Thyroid gland (tissue), 4 donors: ENCODE results near the gene TLDC2. TPM values are rescaled to one million over a fixed set of nuclear protein-coding genes. Genes with fewer than 3 reads are reported as not detected.
A peak's percentile ranks its signal among the peaks of the same experiment; 100 is the strongest.

Experiments
- DNase-seq, 2 donors: peaks; one replicate each; pipeline ENCODE4 v3.0.0-alpha.2; 2019
- H3K27ac ChIP-seq, 3 donors: fragments of 200-600 bp; sonication (generic); 1 replicate in 2 of 3; 2 replicates in 1 of 3; pipeline ENCODE4 v1.5.1; 2016 to 2019; ENCODE audit warnings: mild to moderate bottlenecking in 1 of 3, moderate library complexity in 1 of 3
- H3K27me3 ChIP-seq: fragments of 200-600 bp; sonication (generic); one replicate; pipeline ENCODE4 v1.5.1; 2019
- H3K36me3 ChIP-seq, 2 donors: fragments of 200-600 bp; sonication (generic); one replicate each; pipeline ENCODE4 v1.5.1; 2016 to 2019
- H3K4me1 ChIP-seq, 2 donors: fragments of 200-600 bp; sonication (generic); one replicate each; pipeline ENCODE4 v1.5.1; 2017 to 2019
- H3K4me3 ChIP-seq, 3 donors: fragments of 200-600 bp; sonication (generic); replicated peaks in 1 of 3; 1 replicate in 2 of 3; 2 replicates in 1 of 3; pipeline ENCODE4 v1.5.1; 2016; ENCODE audit warnings: mild to moderate bottlenecking in 1 of 3
- H3K9me3 ChIP-seq: fragments of 200-600 bp; sonication (generic); one replicate; pipeline ENCODE4 v1.5.1; 2017
- POLR2A ChIP-seq, 2 donors: fragments of 450-650 bp; IDR thresholded peaks; one replicate each; pipeline ENCODE4 v1.6.1; 2017; ENCODE audit warnings: antibody characterized with exemption in 2 of 2, mild to moderate bottlenecking in 2 of 2, moderate library complexity in 1 of 2
- WGBS, 2 donors: methylation state at CpG; one replicate each; pipeline ENCODE4 v1.1.5; 2017; 5-methylcytosine and 5-hydroxymethylcytosine counted together
- intact Hi-C: fragments of 100-400 bp; cut with DNase I; formaldehyde crosslinking; loops from one replicate; pipeline ENCODE4 v1.15.1; 2023
- total RNA-seq, 4 donors: library from RNA; depleted of rRNA; stranded (reverse); fragments of >200 nt; gene quantifications; one replicate each; pipeline ENCODE4 v1.2.3, GENCODE V29; 2016
- TF ChIP-seq, protein P1 (sequence below), 6 experiments: fragments of 200-600 bp in 3 of 6; fragments of 450-650 bp in 3 of 6; sonication (generic) in 3 of 6; IDR thresholded peaks; one replicate each; pipeline ENCODE4 v1.5.1; 2016 to 2019; ENCODE audit warnings: antibody characterized with exemption in 6 of 6, mild to moderate bottlenecking in 2 of 6, inconsistent platforms in 1 of 6, moderate library complexity in 1 of 6

Gene TLDC2
- total RNA-seq, 4 donors from 2014 or later, result 0.45 to 2.5 (median 1.1) TPM

DNA sequence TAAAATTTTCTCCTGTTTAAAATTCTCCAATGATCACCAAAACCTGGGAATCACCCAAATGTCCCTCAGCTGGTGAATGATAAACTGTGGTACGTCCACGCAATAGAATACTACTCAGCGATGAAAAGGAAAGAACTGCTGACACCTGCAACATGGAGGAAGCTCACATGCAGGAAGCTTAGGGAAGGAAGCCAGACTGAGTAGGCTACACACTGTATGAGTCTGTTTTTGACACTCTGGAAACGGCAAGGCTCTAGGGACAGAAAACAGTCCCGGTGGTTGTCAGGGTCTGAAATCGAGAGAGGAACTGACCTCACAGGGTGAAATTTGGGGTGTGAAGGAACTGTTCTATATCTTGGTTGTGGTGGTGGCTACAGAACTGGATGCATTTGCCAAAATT, 25.2 kb upstream of the TLDC2 start:
- H3K36me3 ChIP-seq, result no peaks in the 10 kb centered on the region
- H3K4me1 ChIP-seq, result peaks cover 31 to 79% of the 10 kb centered on the region in 2 donors
- intact Hi-C loops, result no loop called here
- no peak overlapping the region for H3K27ac ChIP-seq
- TF ChIP-seq POLR2A (IDR thresholded peaks at IDR 0.05), result no peak
- no peak for DNase-seq
- no peaks in the 10 kb centered on the region for H3K27me3 ChIP-seq
- WGBS, 2 donors, result 68 to 94% methylated on average over 6 of the region's 6 CpGs
- H3K9me3 ChIP-seq, result no peaks in the 10 kb centered on the region
- no peak overlapping the region for H3K4me3 ChIP-seq

DNA sequence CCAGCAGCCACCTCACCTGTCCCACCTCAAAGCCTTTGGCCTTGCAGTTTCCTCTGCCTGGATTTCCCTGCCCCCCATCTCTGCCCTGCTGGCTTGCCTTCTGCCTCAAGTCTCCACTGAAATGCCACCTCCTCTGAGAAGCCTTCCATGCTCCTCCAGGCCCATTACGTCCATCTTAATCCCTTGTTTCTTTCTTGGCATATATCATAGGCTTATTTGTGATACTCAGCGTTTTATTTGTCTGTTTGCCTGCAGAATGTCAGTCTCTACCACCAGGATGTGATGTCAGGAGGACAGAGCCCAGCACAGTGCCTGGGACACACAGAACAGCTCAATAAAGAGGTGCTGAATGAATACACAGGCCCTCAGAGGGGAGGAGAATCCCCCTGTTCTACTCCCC, 24.4 kb upstream of the TLDC2 start:
- Histone ChIP-seq H3K27me3 (no peaks in the 10 kb centered on the region), H3K4me3 (no peak overlapping the region), H3K4me1 (peaks cover 32 to 79% of the 10 kb centered on the region in 2 donors), H3K27ac (peak overlapping the region; percentile 42 to 79 (median 70)), H3K36me3 (no peaks in the 10 kb centered on the region), H3K9me3 (no peaks in the 10 kb centered on the region)
- WGBS, 2 donors, result 86 to 93% methylated on average over 2 of the region's 2 CpGs
- intact Hi-C loops, result no loop called here
- DNase-seq, result no peak
- TF ChIP-seq, protein P1, sequence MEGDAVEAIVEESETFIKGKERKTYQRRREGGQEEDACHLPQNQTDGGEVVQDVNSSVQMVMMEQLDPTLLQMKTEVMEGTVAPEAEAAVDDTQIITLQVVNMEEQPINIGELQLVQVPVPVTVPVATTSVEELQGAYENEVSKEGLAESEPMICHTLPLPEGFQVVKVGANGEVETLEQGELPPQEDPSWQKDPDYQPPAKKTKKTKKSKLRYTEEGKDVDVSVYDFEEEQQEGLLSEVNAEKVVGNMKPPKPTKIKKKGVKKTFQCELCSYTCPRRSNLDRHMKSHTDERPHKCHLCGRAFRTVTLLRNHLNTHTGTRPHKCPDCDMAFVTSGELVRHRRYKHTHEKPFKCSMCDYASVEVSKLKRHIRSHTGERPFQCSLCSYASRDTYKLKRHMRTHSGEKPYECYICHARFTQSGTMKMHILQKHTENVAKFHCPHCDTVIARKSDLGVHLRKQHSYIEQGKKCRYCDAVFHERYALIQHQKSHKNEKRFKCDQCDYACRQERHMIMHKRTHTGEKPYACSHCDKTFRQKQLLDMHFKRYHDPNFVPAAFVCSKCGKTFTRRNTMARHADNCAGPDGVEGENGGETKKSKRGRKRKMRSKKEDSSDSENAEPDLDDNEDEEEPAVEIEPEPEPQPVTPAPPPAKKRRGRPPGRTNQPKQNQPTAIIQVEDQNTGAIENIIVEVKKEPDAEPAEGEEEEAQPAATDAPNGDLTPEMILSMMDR (IDR thresholded peaks at IDR 0.05), result no peak
- TF ChIP-seq POLR2A (IDR thresholded peaks at IDR 0.05), result no peak

DNA sequence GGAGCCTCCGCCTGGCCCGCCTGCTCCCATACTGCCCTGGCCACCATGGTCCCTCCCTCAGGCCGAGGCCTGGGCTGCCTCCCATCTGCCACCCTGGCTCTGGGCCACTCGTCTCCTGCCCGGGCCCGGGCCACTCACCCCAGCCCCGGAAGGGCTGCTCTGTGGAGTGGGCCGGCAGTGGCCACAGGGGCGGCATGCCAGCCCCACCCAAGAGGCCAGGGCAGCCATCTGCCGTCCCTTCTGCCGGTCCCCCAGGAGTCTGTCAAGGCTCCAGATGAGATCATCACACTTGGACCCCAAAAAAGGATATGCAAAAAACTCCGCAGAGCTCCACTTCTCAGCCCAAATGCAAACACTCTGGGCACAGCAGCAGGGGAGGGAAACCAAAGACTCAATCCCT, 23.8 kb upstream of the TLDC2 start:
- intact Hi-C loops, result no loop called here
- peaks cover 31 to 79% of the 10 kb centered on the region in 2 donors for H3K4me1 ChIP-seq
- 50 to 62% methylated on average over 4 to 12 of the region's 12 CpGs for WGBS, 2 donors

DNA sequence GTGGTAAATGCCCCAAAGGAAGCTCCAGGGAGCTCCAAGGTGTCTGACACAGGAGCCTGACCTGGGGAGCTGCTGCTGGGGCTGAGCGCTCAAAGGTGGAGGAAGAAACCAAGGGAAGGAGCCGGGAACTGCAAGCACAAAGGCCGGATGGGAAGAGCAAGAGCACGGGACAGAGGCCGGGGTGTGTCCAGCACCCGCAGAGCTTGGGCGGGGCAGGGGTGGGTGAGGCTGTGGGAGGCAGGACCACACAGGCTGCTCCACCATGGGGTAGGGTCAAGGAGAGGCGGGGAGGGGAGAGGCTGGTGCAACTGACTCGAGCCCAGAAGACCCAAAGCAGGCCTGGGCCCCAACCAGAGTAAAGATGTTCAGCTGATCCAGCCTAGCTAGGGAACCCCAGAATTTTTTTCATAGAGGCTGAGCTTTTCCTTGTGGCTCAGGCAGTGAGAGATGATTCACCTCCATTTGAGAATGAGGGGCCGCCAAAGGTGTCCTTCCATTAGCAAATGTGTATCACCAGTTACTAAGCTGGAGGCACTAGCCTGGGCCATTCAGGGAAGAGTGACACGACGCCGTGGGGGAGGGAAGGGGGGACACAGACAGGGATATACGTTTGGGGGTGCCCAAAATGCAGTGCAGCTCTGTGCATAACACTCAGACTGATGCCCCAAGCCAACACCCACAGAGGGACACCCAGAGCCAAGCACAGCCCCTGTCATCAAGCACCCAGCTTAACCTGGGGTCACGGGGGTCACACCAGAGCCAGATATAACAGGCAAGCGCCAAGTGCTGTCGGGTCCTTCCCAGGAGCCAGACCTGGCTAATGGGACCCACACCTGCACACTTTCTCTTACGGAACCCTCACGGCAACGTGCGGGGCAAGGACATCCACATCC, 21.3 kb upstream of the TLDC2 start:
- no peak overlapping the region for H3K4me3 ChIP-seq
- intact Hi-C loops, result no loop called here
- no peak for DNase-seq
- H3K36me3 ChIP-seq, result no peaks in the 10 kb centered on the region
- WGBS, 2 donors, result 78 to 85% methylated on average over 21 of the region's 21 CpGs
- H3K9me3 ChIP-seq, result no peaks in the 10 kb centered on the region
- peaks cover 49 to 82% of the 10 kb centered on the region in 2 donors for H3K4me1 ChIP-seq
- no peak for TF ChIP-seq POLR2A (IDR thresholded peaks at IDR 0.05)
- TF ChIP-seq, protein P1 (IDR thresholded peaks at IDR 0.05), result no peak
- no peaks in the 10 kb centered on the region for H3K27me3 ChIP-seq
- H3K27ac ChIP-seq, result peak overlapping the region in 2 of 3 donors; percentile 21 to 62

More for the DNA sequence above, 23.8 kb upstream of the TLDC2 start:
- DNase-seq, result no peak
- no peaks in the 10 kb centered on the region for H3K36me3 ChIP-seq
- H3K27ac ChIP-seq, result peak overlapping the region; percentile 42 to 79 (median 70)
- no peaks in the 10 kb centered on the region for H3K27me3 ChIP-seq
- H3K9me3 ChIP-seq, result no peaks in the 10 kb centered on the region
- no peak overlapping the region for H3K4me3 ChIP-seq
- TF ChIP-seq, protein P1 (IDR thresholded peaks at IDR 0.05), result no peak
- TF ChIP-seq POLR2A (IDR thresholded peaks at IDR 0.05), result no peak

DNA sequence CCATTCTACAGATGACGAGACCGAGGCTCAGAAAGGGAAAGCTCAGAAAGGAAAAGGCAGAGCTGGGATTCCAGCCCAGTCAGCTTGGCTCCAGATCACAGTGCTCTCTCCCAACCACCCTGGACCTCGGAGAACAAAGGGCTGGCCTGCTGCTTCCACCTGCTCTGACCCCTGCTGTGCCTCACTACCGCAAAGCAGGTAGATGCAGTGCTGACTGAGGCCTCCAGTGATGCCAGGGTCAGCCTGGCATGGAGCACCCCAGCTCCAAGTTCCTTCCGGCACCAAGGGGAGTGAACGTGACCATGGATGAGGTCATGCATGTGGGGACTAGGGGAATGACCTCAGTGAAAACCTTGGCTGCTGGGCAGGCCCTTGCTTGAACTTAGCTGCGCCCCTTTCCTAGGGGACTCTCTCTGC, 20.7 kb upstream of the TLDC2 start:
- Histone ChIP-seq H3K27me3 (no peaks in the 10 kb centered on the region), H3K4me3 (no peak overlapping the region), H3K4me1 (peaks cover 53 to 84% of the 10 kb centered on the region in 2 donors), H3K36me3 (no peaks in the 10 kb centered on the region), H3K9me3 (no peaks in the 10 kb centered on the region), H3K27ac (peak overlapping the region in 2 of 3 donors; percentile 62 to 74)
- 55 to 81% methylated on average over 3 to 7 of the region's 7 CpGs for whole genome bisulfite sequencing, 2 donors
- TF ChIP-seq, protein P1 (IDR thresholded peaks at IDR 0.05), result no peak
- TF ChIP-seq POLR2A (IDR thresholded peaks at IDR 0.05), result no peak
- DNase-seq, result no peak
- intact Hi-C loops, result no loop called here
